Panc1 (cell line): ENCODE data around the gene OLFML2A.
"Not testable (repeated sequence)": the region's sequence is repeated elsewhere in the genome, so short reads cannot be mapped to it uniquely, and the experiment has no call there.

Experiments
- POLR2AphosphoS5 ChIP-seq: IDR thresholded peaks from 2 replicates; pipeline ENCODE4 v1.6.1; 2012; ENCODE audit warnings: mild to moderate bottlenecking, low read depth, low read length, moderate library complexity
- SIN3A ChIP-seq: IDR thresholded peaks from 2 replicates; pipeline ENCODE4 v1.6.1; 2012; ENCODE audit warnings: low read depth, mild to moderate bottlenecking, low read length, moderate library complexity, borderline replicate concordance; ENCODE audit not compliant: insufficient read depth
- TF ChIP-seq, protein P1 (sequence below), 2 experiments: IDR thresholded peaks; 2 replicates each; pipeline ENCODE4 v1.6.1; 2011 to 2012; ENCODE audit warnings: low read depth in 2 of 2, control low read depth in 1 of 2, low read length in 1 of 2, mild to moderate bottlenecking in 1 of 2, moderate library complexity in 1 of 2; ENCODE audit not compliant: insufficient read depth in 1 of 2

DNA sequence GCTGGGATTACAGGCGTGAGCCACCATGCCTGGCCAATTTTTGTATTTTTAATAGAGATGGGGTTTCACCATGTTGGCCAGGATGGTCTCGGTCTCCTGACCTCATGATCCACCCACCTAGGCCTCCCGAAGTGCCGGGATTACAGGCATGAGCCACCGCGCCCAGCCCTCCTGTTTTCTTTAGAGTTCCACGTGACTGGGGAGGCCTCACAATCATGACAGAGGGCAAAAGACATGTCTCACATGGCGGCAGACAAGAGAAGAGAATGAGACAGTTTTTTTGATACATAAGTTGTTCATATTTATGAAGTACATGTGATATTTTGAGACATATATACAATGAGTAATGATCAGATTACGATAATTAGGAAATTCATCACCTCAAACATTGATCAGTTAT, 69.5 kb downstream of the OLFML2A start:
- TF ChIP-seq, protein P1, sequence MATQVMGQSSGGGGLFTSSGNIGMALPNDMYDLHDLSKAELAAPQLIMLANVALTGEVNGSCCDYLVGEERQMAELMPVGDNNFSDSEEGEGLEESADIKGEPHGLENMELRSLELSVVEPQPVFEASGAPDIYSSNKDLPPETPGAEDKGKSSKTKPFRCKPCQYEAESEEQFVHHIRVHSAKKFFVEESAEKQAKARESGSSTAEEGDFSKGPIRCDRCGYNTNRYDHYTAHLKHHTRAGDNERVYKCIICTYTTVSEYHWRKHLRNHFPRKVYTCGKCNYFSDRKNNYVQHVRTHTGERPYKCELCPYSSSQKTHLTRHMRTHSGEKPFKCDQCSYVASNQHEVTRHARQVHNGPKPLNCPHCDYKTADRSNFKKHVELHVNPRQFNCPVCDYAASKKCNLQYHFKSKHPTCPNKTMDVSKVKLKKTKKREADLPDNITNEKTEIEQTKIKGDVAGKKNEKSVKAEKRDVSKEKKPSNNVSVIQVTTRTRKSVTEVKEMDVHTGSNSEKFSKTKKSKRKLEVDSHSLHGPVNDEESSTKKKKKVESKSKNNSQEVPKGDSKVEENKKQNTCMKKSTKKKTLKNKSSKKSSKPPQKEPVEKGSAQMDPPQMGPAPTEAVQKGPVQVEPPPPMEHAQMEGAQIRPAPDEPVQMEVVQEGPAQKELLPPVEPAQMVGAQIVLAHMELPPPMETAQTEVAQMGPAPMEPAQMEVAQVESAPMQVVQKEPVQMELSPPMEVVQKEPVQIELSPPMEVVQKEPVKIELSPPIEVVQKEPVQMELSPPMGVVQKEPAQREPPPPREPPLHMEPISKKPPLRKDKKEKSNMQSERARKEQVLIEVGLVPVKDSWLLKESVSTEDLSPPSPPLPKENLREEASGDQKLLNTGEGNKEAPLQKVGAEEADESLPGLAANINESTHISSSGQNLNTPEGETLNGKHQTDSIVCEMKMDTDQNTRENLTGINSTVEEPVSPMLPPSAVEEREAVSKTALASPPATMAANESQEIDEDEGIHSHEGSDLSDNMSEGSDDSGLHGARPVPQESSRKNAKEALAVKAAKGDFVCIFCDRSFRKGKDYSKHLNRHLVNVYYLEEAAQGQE (IDR thresholded peaks at IDR 0.05; ENCODE audit: insufficient read depth in 1 of 2, low read depth in 2 of 2, low read length in 1 of 2): not testable (repeated sequence)
- TF ChIP-seq SIN3A, POLR2AphosphoS5: not testable (repeated sequence)
